Mesendoderm (in vitro differentiated cells): Measurements from ENCODE around the gene ITPR3.

Experiments used
- DNase-seq: peaks from one replicate; pipeline ENCODE4 v3.0.0; 2013
- H2AK5ac ChIP-seq: 2 replicates; pipeline ENCODE4 v1.6.1; 2013; ENCODE audit warnings: low read length, inconsistent platforms
- H2BK120ac ChIP-seq: 2 replicates; pipeline ENCODE4 v1.6.1; 2013; ENCODE audit warnings: low read depth, mild to moderate bottlenecking, low read length, moderate library complexity, mixed read lengths
- H2BK15ac ChIP-seq: replicated peaks from 2 replicates; pipeline ENCODE4 v1.6.1; 2013; ENCODE audit warnings: low read depth, mild to moderate bottlenecking, moderate library complexity
- H2BK5ac ChIP-seq: 2 replicates; pipeline ENCODE4 v1.6.1; 2013; ENCODE audit warnings: low read length, inconsistent platforms
- H3K18ac ChIP-seq: 2 replicates; pipeline ENCODE4 v1.6.1; 2013; ENCODE audit warnings: mild to moderate bottlenecking, low read length, mixed read lengths
- H3K23ac ChIP-seq: one replicate; pipeline ENCODE4 v1.6.1; 2013; ENCODE audit warnings: low read length
- H3K27ac ChIP-seq: 2 replicates; pipeline ENCODE4 v1.5.1; 2013; ENCODE audit warnings: low read depth, mild to moderate bottlenecking, inconsistent platforms, low read length, moderate library complexity
- H3K27me3 ChIP-seq: 2 replicates; pipeline ENCODE4 v1.6.1; 2013; ENCODE audit warnings: low read length, control low read depth, mild to moderate bottlenecking, inconsistent platforms; ENCODE audit not compliant: insufficient read depth, poor library complexity
- H3K36me3 ChIP-seq: 2 replicates; pipeline ENCODE4 v1.6.1; 2013; ENCODE audit warnings: low read length, inconsistent platforms; ENCODE audit not compliant: control insufficient read depth, insufficient read depth
- H3K4ac ChIP-seq: one replicate; pipeline ENCODE4 v1.6.1; 2013; ENCODE audit warnings: low read depth, mild to moderate bottlenecking, low read length, moderate library complexity
- H3K4me1 ChIP-seq: 2 replicates; pipeline ENCODE4 v1.6.1; 2013; ENCODE audit warnings: low read depth, low read length, inconsistent platforms; ENCODE audit not compliant: control insufficient read depth
- H3K4me2 ChIP-seq: 2 replicates; pipeline ENCODE4 v1.6.1; 2013; ENCODE audit warnings: low read length
- H3K4me3 ChIP-seq: 2 replicates; pipeline ENCODE4 v1.5.1; 2013; ENCODE audit warnings: mild to moderate bottlenecking, low read length
- H3K56ac ChIP-seq: one replicate; pipeline ENCODE4 v1.6.1; 2013; ENCODE audit warnings: low read length
- H3K79me1 ChIP-seq: 2 replicates; pipeline ENCODE4 v1.6.1; 2013; ENCODE audit warnings: low read length, inconsistent platforms
- H3K79me2 ChIP-seq: 2 replicates; pipeline ENCODE4 v1.6.1; 2013; ENCODE audit warnings: mild to moderate bottlenecking, low read length; ENCODE audit not compliant: control insufficient read depth, insufficient read depth
- H3K9ac ChIP-seq: 2 replicates; pipeline ENCODE4 v1.6.1; 2013; ENCODE audit warnings: low read length, inconsistent platforms
- H4K5ac ChIP-seq: one replicate; pipeline ENCODE4 v1.6.1; 2013; ENCODE audit warnings: low read length
- H4K8ac ChIP-seq: one replicate; pipeline ENCODE4 v1.6.1; 2013; ENCODE audit warnings: low read depth, mild to moderate bottlenecking, control low read depth, low read length, moderate library complexity
- WGBS: extraction: QIAGEN DNeasy Blood & Tissue Kit; methylation state at CpG from one replicate; pipeline ENCODE4 v1.1.7; 2013; ENCODE audit warnings: low lambda C conversion rate, missing lambda C conversion rate; ENCODE audit not compliant: insufficient coverage; ENCODE audit errors: extremely low coverage; 5-methylcytosine and 5-hydroxymethylcytosine counted together

The ITPR3 gene

DNA sequence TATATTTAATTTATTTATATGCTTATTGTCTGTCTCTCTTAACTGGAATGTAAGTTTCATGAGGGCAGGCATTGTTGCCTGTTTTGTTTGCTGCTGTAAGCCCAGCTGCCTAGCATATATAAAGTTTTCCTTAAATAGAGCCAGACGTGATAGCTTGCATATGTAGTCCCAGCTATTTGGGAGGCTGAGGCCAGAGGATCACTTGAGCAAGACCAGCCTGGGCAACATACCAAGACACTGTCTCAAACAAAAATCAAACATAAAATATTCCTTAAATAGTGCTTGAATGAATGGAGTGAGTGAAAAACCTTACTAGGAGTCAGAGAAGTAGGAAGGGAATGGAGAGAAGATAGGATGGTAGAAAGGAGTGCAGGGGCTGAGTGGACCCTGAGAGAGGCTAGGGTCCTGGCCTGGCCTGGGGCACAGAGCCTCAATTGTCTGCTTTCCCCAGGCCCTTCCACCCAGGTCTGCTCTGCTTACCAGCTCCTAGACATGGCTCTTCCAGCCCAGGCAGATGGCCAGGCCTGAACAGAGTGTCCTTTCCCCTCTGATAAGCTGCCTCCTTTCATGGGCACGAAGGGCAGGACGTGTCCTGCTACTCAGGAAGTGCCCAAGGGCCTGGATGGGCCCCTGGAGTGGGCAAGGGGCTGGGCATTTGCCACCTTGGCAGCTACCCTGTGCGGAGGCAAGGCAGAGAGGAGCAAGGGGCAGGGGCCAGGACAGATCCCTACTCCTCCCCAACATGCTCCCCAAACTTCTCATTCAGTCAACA, 23.4 kb upstream of the ITPR3 start:
- Histone ChIP-seq H3K79me1 (no peaks in the 10 kb centered on the region), H3K4me3 (no peak overlapping the region), H2AK5ac (no peak overlapping the region), H3K27me3 (no peaks in the 10 kb centered on the region), H3K4me2 (no peak overlapping the region), H3K4me1 (no peaks in the 10 kb centered on the region), H3K9ac (no peak overlapping the region), H4K5ac (no peak overlapping the region), H3K23ac (no peak overlapping the region), H3K4ac (no peak overlapping the region), H3K27ac (no peak overlapping the region), H2BK15ac (no peak overlapping the region), H2BK120ac (no peak overlapping the region), H2BK5ac (no peak overlapping the region), H4K8ac (no peak overlapping the region), H3K36me3 (no peaks in the 10 kb centered on the region), H3K56ac (no peak overlapping the region), H3K18ac (no peak overlapping the region), H3K79me2 (no peaks in the 10 kb centered on the region)
- WGBS: no CpG with 5 or more reads among the region's 4 CpGs
- DNase-seq: no peak

DNA sequence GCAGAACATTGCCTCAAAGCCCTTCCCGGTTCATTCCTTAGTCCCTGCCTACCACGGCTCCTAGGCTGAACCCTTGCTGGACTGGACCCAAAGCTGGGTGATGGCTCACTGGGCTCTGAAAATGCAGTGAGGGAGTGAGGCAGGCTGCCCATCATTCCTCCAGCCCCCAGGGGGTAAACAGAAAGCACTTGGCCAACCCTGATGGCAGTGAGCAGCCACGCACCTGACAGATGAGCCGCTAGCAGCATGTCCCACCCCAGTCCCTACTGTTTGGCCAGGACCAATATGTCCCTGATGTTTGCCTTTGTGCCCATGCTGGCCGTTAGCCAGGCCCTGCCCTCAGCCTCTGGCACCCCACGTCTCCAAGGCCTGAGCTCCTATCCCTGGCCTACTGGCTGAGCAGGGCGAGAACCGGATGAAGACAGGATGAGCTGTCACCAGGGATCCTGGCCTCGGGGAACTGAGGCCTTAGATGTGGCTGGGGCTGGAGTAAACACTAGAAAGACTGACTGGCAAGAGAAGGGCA, 21.6 kb upstream of the ITPR3 start:
- H3K18ac ChIP-seq: no peak overlapping the region
- H3K4me2 ChIP-seq: no peak overlapping the region
- H2BK15ac ChIP-seq: no peak overlapping the region
- H3K9ac ChIP-seq: no peak overlapping the region
- no peaks in the 10 kb centered on the region for H3K79me1 ChIP-seq
- H2AK5ac ChIP-seq: no peak overlapping the region
- H3K4me3 ChIP-seq: no peak overlapping the region
- H3K36me3 ChIP-seq: no peaks in the 10 kb centered on the region
- H3K27me3 ChIP-seq: no peaks in the 10 kb centered on the region
- DNase-seq: no peak
- no CpG with 5 or more reads among the region's 9 CpGs for WGBS
- H2BK120ac ChIP-seq: no peak overlapping the region
- H4K8ac ChIP-seq: no peak overlapping the region
- H3K79me2 ChIP-seq: no peaks in the 10 kb centered on the region
- H2BK5ac ChIP-seq: no peak overlapping the region
- no peak overlapping the region for H4K5ac ChIP-seq
- no peaks in the 10 kb centered on the region for H3K4me1 ChIP-seq
- H3K27ac ChIP-seq: no peak overlapping the region
- no peak overlapping the region for H3K23ac ChIP-seq
- no peak overlapping the region for H3K4ac ChIP-seq
- no peak overlapping the region for H3K56ac ChIP-seq

DNA sequence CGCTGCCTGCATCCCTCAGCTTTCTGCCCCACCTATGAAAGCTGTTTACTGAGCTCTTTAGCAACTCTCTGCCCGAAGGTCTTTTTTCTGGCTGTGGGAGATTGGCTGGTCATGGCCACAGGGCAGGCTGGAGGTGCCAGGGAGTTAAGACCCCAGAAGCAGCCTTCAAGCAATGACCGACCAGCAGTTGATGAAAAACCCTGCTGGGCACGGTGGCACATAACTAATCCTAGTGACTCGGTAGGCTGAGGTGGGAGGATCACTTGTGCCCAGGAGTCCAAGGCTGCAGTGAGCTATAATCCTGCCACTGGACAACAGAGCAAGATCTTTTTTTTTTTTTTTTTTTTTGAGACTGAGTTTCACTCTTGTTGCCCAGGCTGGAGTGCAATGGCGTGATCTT, 20.4 kb upstream of the ITPR3 start:
- Histone ChIP-seq H3K23ac (no peak overlapping the region), H2BK120ac (no peak overlapping the region), H3K36me3 (no peaks in the 10 kb centered on the region), H3K79me1 (no peaks in the 10 kb centered on the region), H3K56ac (no peak overlapping the region), H3K4ac (no peak overlapping the region), H4K8ac (no peak overlapping the region), H3K4me3 (no peak overlapping the region), H3K27ac (no peak overlapping the region), H3K18ac (no peak overlapping the region), H4K5ac (no peak overlapping the region), H3K4me1 (no peaks in the 10 kb centered on the region), H3K4me2 (no peak overlapping the region), H2BK5ac (no peak overlapping the region), H2BK15ac (no peak overlapping the region), H2AK5ac (no peak overlapping the region), H3K27me3 (no peaks in the 10 kb centered on the region), H3K79me2 (no peaks in the 10 kb centered on the region), H3K9ac (no peak overlapping the region)
- no CpG with 5 or more reads among the region's 6 CpGs for WGBS
- no peak for DNase-seq

DNA sequence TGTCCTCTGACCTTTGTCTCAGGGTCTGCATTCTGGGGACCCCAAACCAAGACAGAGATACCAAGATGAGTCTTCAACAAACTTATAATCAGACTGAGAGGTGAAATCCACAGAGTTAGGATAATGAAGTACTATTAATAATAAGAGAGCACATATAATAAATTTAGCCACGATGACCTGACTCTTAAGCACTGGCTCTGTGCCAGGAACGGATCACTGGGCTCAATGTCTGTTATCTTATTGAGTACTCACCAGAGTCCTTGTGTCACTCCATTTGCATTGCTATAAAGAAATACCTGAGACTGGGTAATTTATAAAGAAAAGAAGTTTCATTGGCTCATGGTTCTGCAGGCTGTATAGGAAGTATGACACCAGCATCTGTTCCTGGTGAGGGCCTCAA, 18.9 kb upstream of the ITPR3 start:
- Histone ChIP-seq H3K4me2 (no peak overlapping the region), H3K4me3 (no peak overlapping the region), H2AK5ac (no peak overlapping the region), H3K27ac (no peak overlapping the region), H2BK15ac (no peak overlapping the region), H2BK5ac (no peak overlapping the region), H3K56ac (no peak overlapping the region), H3K23ac (no peak overlapping the region), H3K27me3 (no peaks in the 10 kb centered on the region), H2BK120ac (no peak overlapping the region), H3K9ac (no peak overlapping the region), H4K8ac (no peak overlapping the region), H3K36me3 (no peaks in the 10 kb centered on the region), H3K18ac (no peak overlapping the region), H3K4me1 (peaks cover 2% of the 10 kb centered on the region), H4K5ac (no peak overlapping the region), H3K4ac (no peak overlapping the region), H3K79me2 (no peaks in the 10 kb centered on the region), H3K79me1 (no peaks in the 10 kb centered on the region)
- no CpG with 5 or more reads among the region's 2 CpGs for WGBS
- DNase-seq: no peak

DNA sequence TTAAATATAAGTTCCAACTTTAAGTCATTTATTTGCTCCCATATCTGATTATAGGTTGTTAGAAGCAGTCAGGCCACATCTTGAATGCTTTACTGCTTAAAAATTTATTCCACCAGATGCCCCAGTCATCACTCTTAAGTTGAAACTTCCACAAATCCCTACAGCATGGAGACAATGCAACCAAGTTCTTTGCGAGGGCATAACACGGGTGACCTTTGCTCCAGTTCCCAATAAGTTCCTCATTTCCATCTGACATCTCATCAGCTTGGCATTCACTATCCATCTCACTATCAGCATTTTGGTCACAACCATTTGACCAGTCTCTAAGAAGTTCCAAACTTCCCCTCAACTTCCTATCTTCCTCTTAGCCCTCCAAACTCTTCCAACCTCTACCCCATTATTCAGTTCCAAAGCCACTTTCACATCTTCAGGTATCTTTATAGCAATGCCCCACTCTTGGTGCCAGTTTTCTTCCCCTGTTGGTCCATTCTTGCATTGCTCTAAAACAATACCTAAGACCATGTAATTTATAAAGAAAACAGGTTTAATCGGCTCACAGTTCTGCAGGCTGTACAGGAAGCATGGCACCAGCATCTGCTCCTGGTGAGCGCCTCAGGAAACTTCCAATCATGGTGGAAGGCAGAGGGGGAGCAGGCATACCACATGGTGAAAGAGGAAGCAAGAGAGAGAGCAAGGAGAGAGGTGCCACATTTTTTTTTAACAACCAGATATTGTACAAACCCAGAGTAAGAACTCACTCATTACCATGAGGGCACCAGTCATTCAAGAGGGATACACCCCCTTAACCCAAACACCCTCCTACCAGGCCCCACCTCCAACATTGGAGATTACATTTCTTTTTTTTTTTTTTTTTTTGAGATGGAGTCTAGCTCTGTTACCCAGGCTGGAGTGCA, 15.9 kb upstream of the ITPR3 start:
- Histone ChIP-seq H2BK15ac (no peak overlapping the region), H3K79me1 (no peaks in the 10 kb centered on the region)

More for the DNA sequence above, 15.9 kb upstream of the ITPR3 start:
- Histone ChIP-seq H3K4ac (no peak overlapping the region), H3K4me1 (peaks cover 2% of the 10 kb centered on the region), H2BK5ac (no peak overlapping the region), H3K27ac (no peak overlapping the region), H3K18ac (no peak overlapping the region), H3K23ac (no peak overlapping the region), H2AK5ac (no peak overlapping the region), H3K36me3 (no peaks in the 10 kb centered on the region), H4K5ac (no peak overlapping the region), H4K8ac (no peak overlapping the region), H2BK120ac (no peak overlapping the region), H3K56ac (no peak overlapping the region), H3K4me3 (no peak overlapping the region), H3K27me3 (no peaks in the 10 kb centered on the region), H3K9ac (no peak overlapping the region), H3K79me2 (no peaks in the 10 kb centered on the region), H3K4me2 (no peak overlapping the region)
- no CpG with 5 or more reads among the region's 4 CpGs for WGBS
- DNase-seq: no peak
